Measurements from ENCODE around the gene DCTD. TPM values are rescaled to one million over a fixed set of nuclear protein-coding genes. Genes with fewer than 3 reads are reported as not detected.

The DCTD gene
- total RNA-seq, 1 donor from 2014 or later = 141 TPM

GRCh38 chr4:182873289-182873688, 43.9 kb downstream of the DCTD start:
- no peak for DNase-seq (ENCODE audit: low spot score)

- no peak for DNase-seq (ENCODE audit: low spot score)
Observed at GRCh38 chr4:182872886-182873285, 44.3 kb downstream of the DCTD start.

- DNase-seq (ENCODE audit: low spot score) = no peak
Observed at GRCh38 chr4:182871616-182872015, 45.6 kb downstream of the DCTD start.

- DNase-seq (ENCODE audit: low spot score) = no peak
Observed at GRCh38 chr4:182869697-182870096, 47.5 kb downstream of the DCTD start.

GRCh38 chr4:182866746-182867145, 50.4 kb downstream of the DCTD start:
- no peak for DNase-seq (ENCODE audit: low spot score)

GRCh38 chr4:182863501-182863900, 53.7 kb downstream of the DCTD start:
- DNase-seq (ENCODE audit: low spot score) = no peak

GRCh38 chr4:182862921-182863320, 54.3 kb downstream of the DCTD start:
- DNase-seq (ENCODE audit: low spot score) = peak; percentile 88

- no peak for DNase-seq (ENCODE audit: low spot score)
Observed at GRCh38 chr4:182862141-182862875, 54.9 kb downstream of the DCTD start.

- DNase-seq (ENCODE audit: low spot score) = no peak
Observed at GRCh38 chr4:182861346-182861745, 55.8 kb downstream of the DCTD start.

GRCh38 chr4:182859730-182860129, 57.5 kb downstream of the DCTD start:
- DNase-seq (ENCODE audit: low spot score) = no peak

- DNase-seq (ENCODE audit: low spot score) = no peak
Observed at GRCh38 chr4:182858711-182859110, 58.5 kb downstream of the DCTD start.

- DNase-seq (ENCODE audit: low spot score) = no peak
Observed at GRCh38 chr4:182856862-182857261, 60.3 kb downstream of the DCTD start.

- no peak for DNase-seq (ENCODE audit: low spot score)
Observed at GRCh38 chr4:182855877-182856276, 61.3 kb downstream of the DCTD start.

GRCh38 chr4:182855312-182855711, 61.9 kb downstream of the DCTD start:
- no peak for DNase-seq (ENCODE audit: low spot score)

- DNase-seq (ENCODE audit: low spot score) = peak; percentile 18
Observed at GRCh38 chr4:182854466-182854865, 62.7 kb downstream of the DCTD start.

GRCh38 chr4:182853731-182854330, 63.4 kb downstream of the DCTD start:
- no peak for DNase-seq (ENCODE audit: low spot score)

- no peak for DNase-seq (ENCODE audit: low spot score)
Observed at GRCh38 chr4:182848685-182849084, 68.5 kb downstream of the DCTD start.

GRCh38 chr4:182847576-182848450, 69.4 kb downstream of the DCTD start:
- DNase-seq (ENCODE audit: low spot score) = no peak

- no peak for DNase-seq (ENCODE audit: low spot score)
Observed at GRCh38 chr4:182846036-182846435, 71.2 kb downstream of the DCTD start.

GRCh38 chr4:182845618-182846017, 71.6 kb downstream of the DCTD start:
- no peak for DNase-seq (ENCODE audit: low spot score)

- DNase-seq (ENCODE audit: low spot score) = no peak
Observed at GRCh38 chr4:182843808-182844325, 73.3 kb downstream of the DCTD start.

- DNase-seq (ENCODE audit: low spot score) = no peak
Observed at GRCh38 chr4:182842759-182843390, 74.3 kb downstream of the DCTD start.
